HG03108 (cell line): ENCODE data around the gene LMO7.
A peak's percentile ranks its signal among the peaks of the same experiment; 100 is the strongest.
"Not testable (repeated sequence)": the region's sequence is repeated elsewhere in the genome, so short reads cannot be mapped to it uniquely, and the experiment has no call there.

Experiments used
- ATAC-seq: cut with Tn5 transposase; IDR thresholded peaks from one replicate; pipeline ENCODE4 v1.9.1; 2021; ENCODE audit warnings: moderate library complexity; ENCODE audit not compliant: unreplicated experiment

Gene LMO7

DNA sequence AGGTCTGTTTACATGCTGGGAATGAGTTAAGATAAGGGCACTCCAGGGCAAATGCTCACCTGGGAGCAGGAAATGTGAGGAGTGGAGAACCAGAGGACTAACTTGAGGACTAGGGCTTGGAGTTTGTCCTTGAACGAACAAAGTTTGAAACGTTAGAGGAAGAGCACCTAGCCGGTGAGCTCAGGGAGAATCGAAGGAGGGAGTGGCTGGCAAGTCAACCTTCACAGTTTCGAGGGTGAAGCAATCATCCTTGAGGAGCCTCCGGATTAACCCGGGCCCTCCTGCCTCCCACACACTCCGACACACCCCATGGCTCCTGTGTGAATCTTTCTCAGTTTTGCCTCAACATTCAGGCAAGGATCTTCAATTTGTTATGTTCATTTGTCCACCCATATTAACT, 58.6 kb downstream of the LMO7 start:
- ATAC-seq, result no peak

DNA sequence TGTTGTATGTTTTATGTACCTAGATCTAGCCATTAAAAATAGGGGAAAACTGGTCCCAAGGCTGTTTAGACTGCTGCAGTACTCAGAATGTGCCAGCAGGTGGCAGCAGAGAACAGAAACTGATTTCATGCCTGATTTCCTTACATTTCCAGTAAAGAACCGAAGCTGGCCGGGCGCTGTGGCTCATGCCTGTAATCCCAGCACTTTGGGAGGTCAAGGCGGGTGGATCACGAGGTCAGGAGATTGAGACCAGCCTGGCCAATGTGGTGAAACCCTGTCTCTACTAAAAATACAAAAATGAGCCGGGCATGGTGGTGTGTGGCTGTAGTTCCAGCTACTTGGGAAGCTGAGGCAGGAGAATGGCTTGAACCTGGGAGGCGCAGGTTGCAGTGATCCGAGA, 59.8 kb downstream of the LMO7 start:
- not testable (repeated sequence) for ATAC-seq

DNA sequence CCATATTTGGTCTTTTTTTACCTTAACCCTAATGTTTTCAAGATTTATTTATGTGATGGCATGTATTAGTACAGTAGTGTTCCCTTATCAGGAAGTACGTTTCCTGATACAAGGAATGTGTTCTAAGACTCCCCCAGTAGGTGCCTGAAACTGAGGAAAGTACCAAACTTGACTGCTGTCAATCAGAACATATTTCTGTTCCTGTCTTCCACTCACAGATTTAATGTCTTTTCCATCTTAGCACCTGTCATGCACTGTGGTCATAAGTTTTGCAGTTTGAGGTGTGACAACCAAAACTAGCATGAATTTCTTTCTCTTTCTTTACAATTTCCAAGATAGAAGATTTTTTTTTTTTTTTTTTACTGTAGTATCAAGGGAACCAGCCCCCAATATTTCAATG, 62.9 kb downstream of the LMO7 start:
- no peak for ATAC-seq

DNA sequence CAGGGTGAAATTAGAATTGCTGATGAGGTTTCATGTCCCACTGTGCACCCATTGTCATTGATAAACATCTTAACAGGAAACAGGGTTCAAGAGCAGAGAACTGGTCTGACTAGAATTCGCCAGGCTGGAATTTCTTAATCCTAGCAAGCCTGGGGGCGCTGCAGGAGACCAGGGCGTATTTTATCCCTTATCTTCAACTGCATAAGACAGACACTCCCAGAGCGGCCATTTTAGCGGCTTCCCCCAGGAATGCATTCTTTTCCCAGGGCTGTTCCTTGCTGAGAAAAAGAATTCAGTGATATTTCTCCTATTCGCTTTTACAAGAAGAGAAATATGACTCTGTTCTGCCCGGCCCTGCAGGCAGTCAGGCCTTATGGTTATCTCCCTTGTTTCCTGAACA, 63.6 kb downstream of the LMO7 start:
- not testable (repeated sequence) for ATAC-seq

DNA sequence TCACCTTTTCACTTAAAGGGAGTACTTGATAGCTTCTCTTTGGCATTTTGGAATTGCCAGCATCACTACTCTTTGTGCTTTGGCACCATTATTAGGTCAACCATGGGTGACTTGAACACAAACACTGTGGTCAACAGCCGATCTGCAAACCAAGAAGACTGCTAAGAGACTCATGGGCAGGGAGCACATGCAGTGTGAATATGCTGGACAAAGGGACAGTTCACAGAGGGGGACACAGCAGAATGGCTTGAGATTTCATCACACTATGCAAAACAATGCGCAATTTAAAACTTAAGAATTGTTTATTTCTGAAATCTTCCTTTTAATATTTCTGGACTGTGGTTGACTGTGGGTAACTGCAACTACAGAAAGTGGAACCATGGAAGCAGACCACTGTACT, 64.4 kb downstream of the LMO7 start:
- no peak for ATAC-seq

DNA sequence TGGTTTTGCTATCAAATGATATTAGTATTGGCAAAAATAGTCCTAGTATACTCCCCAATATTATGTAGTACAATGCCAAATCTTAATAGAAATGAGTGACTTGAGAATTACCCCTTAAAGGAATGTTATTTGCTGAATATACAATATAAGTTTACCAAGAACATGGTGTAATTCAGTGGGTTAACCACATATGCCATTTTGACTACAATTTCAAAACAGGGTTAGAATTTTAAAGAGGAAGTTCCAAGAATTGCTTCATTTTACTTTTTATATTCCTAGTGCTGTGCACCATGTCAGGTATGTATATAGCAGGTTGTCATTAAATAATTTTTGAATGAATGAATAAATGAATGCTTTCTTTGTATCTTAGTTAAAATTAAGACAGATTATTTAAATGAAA, 66.3 kb downstream of the LMO7 start:
- no peak for ATAC-seq

DNA sequence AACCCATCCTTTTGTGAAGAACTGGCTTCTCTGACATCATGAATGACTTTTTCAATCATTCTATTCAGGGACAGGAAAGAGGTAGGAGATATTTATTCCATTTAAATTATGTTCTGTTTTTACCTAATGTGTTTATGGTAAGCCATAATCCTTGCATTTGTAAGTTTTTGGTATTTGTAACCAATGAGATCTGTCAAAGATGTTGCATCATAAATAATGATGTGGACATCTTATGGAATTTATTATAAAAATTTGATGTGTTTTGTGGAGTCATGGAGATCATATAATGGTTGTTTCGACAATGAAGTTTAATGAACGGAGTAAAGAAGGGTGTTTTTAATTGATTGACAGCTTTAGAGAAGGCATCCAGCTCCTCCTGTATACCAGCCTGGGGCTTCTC, 67.6 kb downstream of the LMO7 start:
- ATAC-seq, result no peak

DNA sequence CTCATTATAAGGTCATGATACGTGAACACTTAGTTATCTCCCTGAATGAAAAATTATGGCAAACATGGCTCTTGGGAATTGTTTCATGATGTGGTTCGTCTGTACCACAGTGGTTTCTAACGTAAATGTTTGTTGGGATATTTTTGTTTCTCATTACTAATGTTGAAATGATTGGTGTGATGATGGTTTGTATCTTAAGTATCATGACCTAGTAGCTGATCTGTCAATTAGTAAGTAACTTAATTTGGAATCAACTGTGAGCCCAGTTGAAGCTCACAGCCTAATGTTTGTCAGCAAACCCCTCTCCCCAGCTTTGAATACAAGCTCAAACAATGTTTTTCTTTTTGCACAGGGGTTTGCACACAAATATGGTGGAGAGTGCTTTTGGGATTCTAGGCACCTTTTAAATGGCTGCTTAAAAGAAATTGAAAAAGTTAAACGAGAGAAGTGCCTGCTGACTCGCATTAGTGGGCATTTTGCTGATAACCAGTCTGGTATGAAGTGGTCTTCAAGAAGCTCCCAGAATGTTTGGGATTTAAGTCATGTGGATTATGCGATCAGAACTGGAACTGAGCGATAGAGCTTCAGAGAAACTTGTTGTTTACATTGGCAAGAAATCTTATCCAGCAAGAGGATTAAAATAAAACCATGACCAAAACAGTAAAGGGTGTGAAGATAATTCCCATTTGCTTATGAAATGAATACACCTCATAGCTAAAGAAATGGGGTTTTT, 68.2 kb downstream of the LMO7 start:
- ATAC-seq, result no peak

DNA sequence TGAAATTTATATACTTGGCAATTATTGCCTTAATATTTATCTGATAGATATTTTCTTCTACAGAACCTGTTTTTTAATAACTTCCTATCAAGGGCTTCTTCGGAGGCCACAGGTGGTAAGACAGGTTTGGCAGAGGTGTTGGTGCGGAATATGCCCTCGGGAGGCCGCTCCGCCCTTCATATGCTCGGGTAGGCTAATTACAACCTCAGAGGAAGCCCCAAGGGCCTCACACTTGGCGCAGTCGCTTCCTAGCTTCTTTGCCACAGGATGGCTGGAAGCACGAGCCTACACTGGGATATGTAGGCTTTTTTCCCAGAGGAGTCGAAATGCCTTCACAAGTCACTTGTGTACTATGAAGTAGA, 68.8 kb downstream of the LMO7 start:
- ATAC-seq, result no peak

DNA sequence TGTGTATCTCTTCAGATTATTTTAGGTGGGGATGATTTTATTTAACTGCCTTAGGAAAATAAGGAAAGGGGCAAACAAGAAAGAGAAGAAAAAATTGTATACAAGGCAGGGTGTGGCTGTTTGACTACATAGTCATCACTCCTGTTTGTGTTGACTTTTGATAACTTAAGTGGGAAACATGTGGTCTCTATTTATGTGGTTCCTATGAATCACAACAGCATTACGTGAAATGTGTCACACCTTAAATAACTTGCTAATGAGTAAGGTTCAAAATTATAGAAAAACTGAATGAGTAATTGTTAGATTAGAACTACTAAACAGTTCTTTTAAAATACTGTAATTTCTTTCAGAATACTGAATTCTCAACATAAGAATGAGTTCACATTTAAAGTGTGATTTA, 69.3 kb downstream of the LMO7 start:
- ATAC-seq, result no peak

DNA sequence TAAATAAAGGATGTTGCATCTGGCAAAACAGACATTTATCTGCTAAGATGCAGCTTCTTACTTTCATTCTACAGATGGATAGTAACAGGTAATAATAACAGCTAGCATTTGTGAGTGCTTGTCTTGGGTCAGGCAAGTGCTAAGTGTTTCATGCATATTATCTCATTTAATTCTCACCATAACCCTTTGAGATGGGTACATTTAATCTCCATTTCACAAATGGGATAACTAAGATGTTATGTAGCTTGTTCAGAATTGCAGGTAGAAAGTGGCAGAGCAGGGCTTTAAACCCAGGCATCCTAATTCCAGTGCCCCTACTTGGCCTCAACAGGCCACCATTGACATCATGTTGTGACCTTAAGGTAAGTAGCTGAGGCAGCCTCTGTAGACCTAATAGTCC, 69.8 kb downstream of the LMO7 start:
- ATAC-seq, result no peak

DNA sequence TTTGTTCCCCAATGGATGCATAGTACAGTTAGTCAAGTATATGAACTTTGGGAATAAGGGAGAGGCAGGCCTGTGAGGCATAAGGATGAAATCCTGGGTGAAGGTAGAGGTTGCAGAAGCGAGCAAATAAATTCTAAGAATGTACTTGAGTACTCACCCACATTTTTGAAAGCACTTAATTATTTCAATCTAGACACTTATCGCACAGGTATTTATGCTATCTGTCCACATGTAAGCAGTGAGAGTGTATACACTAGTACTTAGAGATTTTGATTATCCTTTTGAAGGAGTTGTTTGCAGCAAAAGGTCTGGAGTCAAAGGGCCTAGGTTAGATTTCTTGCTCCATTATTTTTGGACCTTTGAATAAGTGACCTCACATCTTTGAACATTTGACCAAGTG, 77.7 kb downstream of the LMO7 start:
- ATAC-seq, result no peak

DNA sequence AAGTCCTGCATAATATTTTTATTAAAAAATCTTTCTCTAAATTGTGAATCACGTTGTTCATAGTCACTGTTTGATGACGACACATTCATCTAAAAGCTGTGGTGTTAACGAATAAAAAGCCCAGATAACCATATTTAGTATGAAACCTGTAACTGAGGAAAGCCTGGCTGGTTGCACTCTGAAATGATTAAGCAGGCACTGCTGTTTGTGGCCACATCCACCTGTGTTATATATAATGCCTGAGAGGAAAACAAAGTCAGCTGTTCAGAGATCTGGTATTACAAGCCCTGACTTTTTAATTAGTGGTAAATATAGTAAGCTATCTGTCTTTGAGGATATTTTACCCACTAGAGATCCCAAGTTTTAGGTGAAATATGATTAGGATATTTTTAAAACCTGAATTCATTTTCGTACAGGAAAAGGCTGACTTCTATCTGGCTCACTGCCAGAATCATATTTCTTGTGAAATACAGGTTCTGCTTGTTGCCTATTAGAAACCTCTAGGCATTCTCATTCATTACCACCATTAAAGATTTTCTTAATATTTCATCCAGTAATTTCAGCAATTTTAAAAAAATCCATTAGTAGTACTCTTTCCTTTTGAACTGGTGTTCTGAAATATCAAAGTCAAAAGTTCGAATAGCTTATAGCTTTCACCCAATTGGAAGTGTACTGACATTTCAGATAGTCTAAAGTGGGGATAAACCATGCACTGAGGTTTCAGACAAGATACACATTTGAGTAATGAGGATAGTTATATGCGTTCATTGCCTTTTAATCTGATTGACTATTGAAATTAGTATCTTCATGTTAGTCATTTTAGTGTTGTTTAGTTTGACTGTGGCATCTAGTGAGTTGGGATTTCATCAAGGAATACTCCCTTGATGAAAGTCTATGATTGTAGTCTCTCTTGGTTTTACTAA, 79.7 kb downstream of the LMO7 start:
- ATAC-seq, result peak; percentile 98

DNA sequence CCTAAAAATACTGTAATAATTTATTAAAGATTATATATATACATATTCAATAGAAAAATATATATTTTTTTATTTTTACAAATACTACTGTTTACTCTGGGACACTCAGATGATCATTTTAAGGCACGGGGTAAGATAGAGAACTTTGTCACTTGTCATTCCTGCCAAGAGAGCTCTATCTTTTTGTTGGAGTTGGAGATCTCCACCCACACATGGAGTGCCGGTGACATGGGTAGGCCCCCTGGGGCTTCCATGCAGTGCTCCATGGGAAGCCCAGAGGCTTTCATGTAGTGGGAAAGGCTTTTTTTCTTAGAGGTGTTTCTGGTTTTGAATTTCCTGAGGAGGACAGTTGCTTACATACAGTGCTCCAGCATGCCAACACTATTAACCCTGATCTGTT, 81.4 kb downstream of the LMO7 start:
- ATAC-seq, result no peak

DNA sequence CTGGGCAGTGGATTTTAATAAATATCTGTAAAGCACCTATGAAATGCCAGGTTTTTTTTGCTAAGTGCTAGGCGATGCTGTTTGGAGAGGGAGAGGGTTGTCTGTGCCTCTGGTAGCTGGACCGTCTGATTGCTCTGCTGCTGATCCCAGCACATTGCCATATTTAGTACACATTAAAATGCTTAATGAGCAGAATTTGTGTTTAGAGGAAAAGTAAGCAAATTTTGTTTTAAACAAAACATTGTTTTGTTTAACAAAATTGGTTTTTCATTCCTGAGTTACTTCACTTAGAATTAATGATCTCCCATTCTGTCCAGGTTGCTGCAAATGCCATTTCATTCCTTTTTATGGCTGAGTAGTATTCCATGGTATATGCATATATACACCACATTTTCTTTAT, 85.2 kb downstream of the LMO7 start:
- no peak for ATAC-seq

DNA sequence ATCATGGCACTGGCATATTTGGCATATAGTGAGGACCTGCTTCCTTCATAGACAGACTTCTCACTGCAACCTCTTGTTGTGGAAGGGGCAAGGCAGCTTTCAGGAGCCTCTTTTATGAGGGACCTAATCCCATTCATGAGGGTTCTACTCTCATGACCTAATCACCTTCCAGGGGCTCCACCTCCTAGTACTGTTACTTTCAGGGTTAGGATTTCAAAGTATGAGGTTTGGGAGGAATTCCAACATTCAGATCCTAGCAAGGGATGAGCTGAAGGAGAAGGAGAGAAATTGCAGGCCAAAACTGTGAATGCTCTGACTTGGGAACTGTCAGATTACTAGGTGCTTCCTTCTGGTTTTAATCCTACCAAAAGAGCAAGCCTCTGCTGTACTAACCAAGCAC, 87.8 kb downstream of the LMO7 start:
- ATAC-seq, result no peak

DNA sequence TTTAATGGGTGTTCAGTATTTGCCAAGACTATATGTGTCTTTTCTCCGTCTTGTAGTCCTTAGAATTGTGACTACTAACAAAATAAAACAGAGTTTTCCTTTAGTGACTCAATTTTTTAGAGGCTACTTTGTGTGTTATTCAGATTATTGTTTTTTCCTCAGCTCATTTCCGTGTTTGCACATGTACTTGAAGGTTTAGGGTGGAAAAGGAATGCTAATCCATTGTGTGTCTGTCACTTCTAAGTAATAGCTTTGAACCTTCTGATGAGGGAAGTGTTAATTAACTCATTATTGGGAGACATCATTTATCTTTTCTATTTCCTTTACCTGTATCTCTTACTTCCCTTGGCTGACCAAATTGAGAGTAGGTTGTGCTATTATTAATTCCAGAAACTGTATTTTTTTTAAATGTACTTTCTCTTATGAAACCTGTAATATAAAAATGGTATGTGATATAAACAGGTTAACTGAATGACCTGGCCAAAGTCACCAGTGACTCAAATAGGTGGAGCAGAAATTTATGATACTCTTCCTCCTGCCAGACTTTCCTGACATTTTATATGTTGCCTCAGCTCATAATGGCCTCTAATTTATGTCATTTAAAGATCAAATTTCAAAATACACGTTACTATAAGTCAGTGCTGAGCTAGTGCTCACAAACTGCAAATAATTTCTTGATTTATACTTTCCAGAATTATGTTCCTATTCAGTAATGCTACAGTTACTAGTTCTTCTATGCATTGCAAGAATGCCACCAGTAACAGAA, 88.8 kb downstream of the LMO7 start:
- ATAC-seq, result no peak

DNA sequence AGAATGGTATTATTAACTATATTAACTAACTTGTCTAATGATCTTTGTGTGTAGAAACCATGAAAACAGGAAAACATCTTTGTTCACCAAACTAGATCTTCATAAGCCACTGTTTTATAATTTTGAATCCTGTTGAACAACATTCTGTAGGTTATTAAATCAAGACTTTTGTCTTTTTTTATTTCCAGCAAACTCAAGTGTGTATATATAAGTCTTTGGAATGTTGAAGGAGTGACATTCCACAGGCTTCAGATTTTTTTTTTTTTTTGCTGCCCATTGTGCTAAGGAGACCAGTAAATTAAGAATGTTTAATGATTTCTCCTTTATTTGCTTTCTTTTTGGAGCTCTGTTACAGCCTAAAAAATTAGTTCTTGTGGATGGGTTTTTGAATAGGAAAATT, 89.6 kb downstream of the LMO7 start:
- ATAC-seq, result no peak

DNA sequence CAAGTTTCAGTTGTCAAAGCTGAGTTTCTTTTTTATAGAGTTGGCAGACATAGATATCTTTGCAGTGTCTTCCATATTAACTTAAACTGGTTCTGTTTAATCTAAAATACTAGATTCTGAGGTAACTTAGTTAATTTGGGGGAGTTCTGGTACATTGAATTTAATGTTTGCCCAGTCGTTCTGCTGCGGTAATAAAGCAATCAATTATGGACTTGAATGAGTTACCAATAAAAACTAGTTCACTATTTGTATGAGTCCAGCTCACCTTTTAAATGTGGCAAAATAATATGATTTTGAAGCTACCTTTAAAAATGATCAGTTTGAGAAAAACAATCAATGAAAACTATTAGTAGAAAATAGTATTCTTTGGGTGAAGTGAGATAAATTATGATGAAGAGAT, 90.2 kb downstream of the LMO7 start:
- no peak for ATAC-seq

DNA sequence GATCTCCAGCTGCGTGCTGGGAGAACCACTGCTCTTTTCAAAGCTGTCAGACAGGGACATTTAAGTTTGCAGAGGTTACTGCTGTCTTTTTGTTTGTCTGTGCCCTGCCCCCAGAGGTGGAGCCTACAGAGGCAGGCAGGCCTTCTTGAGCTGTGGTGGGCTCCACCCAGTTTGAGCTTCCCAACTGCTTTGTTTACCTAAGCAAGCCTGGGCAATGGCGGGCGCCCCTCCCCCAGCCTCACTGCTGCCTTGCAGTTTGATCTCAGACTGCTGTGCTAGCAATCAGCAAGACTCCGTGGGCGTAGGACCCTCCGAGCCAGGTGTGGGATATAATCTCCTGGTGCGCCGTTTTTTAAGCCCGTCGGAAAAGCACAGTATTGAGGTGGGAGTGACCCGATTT, 97.0 kb downstream of the LMO7 start:
- ATAC-seq, result not testable (repeated sequence)

DNA sequence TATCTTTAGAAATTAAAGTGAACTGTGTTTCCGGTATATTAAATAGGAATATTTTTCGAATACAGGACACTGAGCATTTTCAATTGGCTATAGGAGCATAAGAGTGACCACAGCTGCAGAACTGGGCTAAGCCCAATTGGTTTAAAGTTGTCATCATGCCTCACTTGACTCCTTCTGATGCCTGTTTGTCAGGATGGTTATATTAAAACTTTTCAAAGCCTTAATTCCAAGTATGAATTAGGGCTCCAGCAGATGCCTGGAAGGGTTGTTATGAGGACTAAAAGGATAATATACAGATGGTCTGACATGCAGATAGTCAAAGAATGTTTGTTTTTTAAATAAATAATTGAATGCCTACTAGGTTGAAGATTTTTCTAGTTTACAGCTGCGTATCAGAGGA, 100.0 kb downstream of the LMO7 start:
- no peak for ATAC-seq

DNA sequence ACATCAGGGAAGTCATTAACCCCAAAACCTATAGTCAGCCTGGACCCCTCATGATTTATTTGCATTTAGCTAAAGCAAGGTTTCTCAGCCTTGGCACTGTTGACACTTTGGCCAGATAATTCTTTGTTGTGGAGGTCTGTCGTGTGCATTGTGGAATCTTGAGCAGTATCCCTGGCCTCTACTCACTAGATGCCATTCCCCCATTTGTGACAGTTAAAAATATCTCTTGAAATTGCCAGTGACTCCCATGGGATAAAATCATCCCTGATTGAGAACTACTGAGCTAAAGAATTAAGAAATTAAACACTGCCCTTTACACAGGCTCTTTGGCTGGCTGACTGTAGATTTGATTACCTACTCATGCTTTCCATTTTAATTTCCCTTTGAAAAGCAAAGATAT, 102.7 kb downstream of the LMO7 start:
- ATAC-seq, result no peak
